Sigmoid colon (tissue), 4 donors: ENCODE measurements around the gene TMEM271.

Experiments
- EP300 ChIP-seq, 4 donors: sonication (generic); formaldehyde crosslinking; IDR thresholded peaks; one replicate each; pipeline ENCODE4 v1.6.1; 2017; ENCODE audit warnings: antibody characterized with exemption in 4 of 4
- POLR2AphosphoS5 ChIP-seq, 4 donors: sonication (generic); formaldehyde crosslinking; IDR thresholded peaks; one replicate each; pipeline ENCODE4 v1.6.1; 2017; ENCODE audit warnings: antibody characterized with exemption in 4 of 4
- TF ChIP-seq, protein P1 (sequence below), 4 experiments: fragments of 450-650 bp in 3 of 4; fragments of 200-600 bp in 1 of 4; IDR thresholded peaks; one replicate each; pipeline ENCODE4 v1.5.1; 2016 to 2019; ENCODE audit warnings: antibody characterized with exemption in 4 of 4, mild to moderate bottlenecking in 3 of 4, moderate library complexity in 2 of 4

DNA sequence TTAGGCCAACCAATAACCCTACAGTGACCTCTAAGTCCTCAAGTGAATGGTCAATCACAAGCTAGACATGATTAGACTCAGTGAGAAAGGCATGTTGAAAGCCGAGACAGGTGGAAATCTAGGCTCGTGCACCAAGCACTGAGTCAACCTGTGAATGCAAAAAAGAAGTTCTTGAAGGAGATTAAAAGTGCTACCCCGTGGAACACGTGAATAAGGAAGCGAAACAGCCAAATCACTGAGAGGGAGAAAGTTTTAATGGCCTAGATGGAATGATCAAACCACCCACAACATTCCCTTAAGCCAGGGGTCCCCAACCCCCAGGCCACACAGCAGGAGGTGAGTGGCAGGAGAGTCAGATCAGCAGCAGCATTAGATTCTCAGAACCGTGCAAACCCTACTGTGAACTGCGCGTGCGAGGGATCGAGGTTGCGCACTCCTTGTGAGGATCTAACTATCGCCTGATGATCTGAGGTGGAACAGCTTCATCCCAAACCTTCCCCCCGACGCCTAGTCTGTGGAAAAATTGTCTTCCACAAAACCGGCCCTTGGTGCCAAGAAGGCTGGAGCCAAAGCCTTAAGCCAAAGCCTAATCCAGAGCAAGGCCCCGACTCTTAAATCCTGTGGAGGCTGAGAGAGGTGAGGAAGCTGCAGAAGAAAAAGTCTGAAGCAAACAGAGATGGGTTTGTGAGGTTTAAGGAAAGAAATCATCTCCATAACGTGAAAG lies 29.8 kb upstream of the TMEM271 start:
- TF ChIP-seq, protein P1, sequence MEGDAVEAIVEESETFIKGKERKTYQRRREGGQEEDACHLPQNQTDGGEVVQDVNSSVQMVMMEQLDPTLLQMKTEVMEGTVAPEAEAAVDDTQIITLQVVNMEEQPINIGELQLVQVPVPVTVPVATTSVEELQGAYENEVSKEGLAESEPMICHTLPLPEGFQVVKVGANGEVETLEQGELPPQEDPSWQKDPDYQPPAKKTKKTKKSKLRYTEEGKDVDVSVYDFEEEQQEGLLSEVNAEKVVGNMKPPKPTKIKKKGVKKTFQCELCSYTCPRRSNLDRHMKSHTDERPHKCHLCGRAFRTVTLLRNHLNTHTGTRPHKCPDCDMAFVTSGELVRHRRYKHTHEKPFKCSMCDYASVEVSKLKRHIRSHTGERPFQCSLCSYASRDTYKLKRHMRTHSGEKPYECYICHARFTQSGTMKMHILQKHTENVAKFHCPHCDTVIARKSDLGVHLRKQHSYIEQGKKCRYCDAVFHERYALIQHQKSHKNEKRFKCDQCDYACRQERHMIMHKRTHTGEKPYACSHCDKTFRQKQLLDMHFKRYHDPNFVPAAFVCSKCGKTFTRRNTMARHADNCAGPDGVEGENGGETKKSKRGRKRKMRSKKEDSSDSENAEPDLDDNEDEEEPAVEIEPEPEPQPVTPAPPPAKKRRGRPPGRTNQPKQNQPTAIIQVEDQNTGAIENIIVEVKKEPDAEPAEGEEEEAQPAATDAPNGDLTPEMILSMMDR (IDR thresholded peaks at IDR 0.05): no peak
- TF ChIP-seq POLR2AphosphoS5 (IDR thresholded peaks at IDR 0.05): no peak
- no peak for TF ChIP-seq EP300 (IDR thresholded peaks at IDR 0.05)
